HTR-8/SVneo (cell line): ENCODE measurements around the gene ANGPTL5.
"Not testable (repeated sequence)": the region's sequence is repeated elsewhere in the genome, so short reads cannot be mapped to it uniquely, and the experiment has no call there.

Experiments
- DNase-seq: peaks from one replicate; pipeline ENCODE4 v3.0.0; 2011; ENCODE audit warnings: low spot score, mixed read lengths; ENCODE audit not compliant: insufficient read length
- FAIRE-seq: peaks from 2 replicates; lab custom pipeline; 2011; peaks lifted over from hg19 to GRCh38; lab: Jason Lieb, UNC

Gene ANGPTL5

GRCh38 chr11:101894505-101894904, 21.8 kb downstream of the ANGPTL5 start:
- no peak for DNase-seq
- FAIRE-seq: no peak

- DNase-seq (no peak), FAIRE-seq (peak; percentile 33)
Observed at GRCh38 chr11:101889767-101890166, 26.6 kb downstream of the ANGPTL5 start.

- peak; percentile 48 for FAIRE-seq
Observed at GRCh38 chr11:101885631-101886030, 30.7 kb downstream of the ANGPTL5 start.

GRCh38 chr11:101881586-101881985, 34.7 kb downstream of the ANGPTL5 start:
- FAIRE-seq (peak; percentile 33), DNase-seq (no peak)

More at GRCh38 chr11:101885631-101886030, 30.7 kb downstream of the ANGPTL5 start:
- DNase-seq: no peak

- peak; percentile 83 for FAIRE-seq
Observed at GRCh38 chr11:101880222-101880621, 36.1 kb downstream of the ANGPTL5 start.

GRCh38 chr11:101872171-101872882, 44.0 kb downstream of the ANGPTL5 start:
- no peak for DNase-seq
- FAIRE-seq: peak; percentile 95

More at GRCh38 chr11:101880222-101880621, 36.1 kb downstream of the ANGPTL5 start:
- peak; percentile 35 for DNase-seq

GRCh38 chr11:101870510-101870909, 45.8 kb downstream of the ANGPTL5 start:
- peak; percentile 94 for FAIRE-seq
- peak; percentile 59 for DNase-seq

GRCh38 chr11:101867951-101868350, 48.4 kb downstream of the ANGPTL5 start:
- DNase-seq (no peak), FAIRE-seq (peak; percentile 52)

- peak; percentile 92 for FAIRE-seq
- peak; percentile 51 for DNase-seq
Observed at GRCh38 chr11:101866619-101867491, 49.5 kb downstream of the ANGPTL5 start.

- FAIRE-seq (no peak), DNase-seq (no peak)
Observed at GRCh38 chr11:101864098-101864497, 52.2 kb downstream of the ANGPTL5 start.

- DNase-seq (peak; percentile 41), FAIRE-seq (peak; percentile 80)
Observed at GRCh38 chr11:101863361-101863760, 53.0 kb downstream of the ANGPTL5 start.

GRCh38 chr11:101862391-101863233, 53.7 kb downstream of the ANGPTL5 start:
- FAIRE-seq: peak; percentile 97
- DNase-seq: peak; percentile 62

- DNase-seq (peak; percentile 62), FAIRE-seq (peak; percentile 95)
Observed at GRCh38 chr11:101860696-101861427, 55.5 kb downstream of the ANGPTL5 start.

- DNase-seq: not testable (repeated sequence)
- peak; percentile 88 for FAIRE-seq
Observed at GRCh38 chr11:101852260-101852659, 64.1 kb downstream of the ANGPTL5 start.

- FAIRE-seq (no peak), DNase-seq (no peak)
Observed at GRCh38 chr11:101848262-101848661, 68.1 kb downstream of the ANGPTL5 start.

- no peak for FAIRE-seq
Observed at GRCh38 chr11:101844608-101845007, 71.7 kb downstream of the ANGPTL5 start.

GRCh38 chr11:101840704-101841103, 75.6 kb downstream of the ANGPTL5 start:
- peak; percentile 38 for FAIRE-seq

More at GRCh38 chr11:101844608-101845007, 71.7 kb downstream of the ANGPTL5 start:
- DNase-seq: no peak

More at GRCh38 chr11:101840704-101841103, 75.6 kb downstream of the ANGPTL5 start:
- no peak for DNase-seq
